22Rv1 (cell line): ENCODE results near the gene PLSCR4.

Experiments used
- CTCF ChIP-seq: fragments of 450-650 bp; IDR thresholded peaks from 2 replicates; pipeline ENCODE4 v1.5.1; 2017; ENCODE audit warnings: mild to moderate bottlenecking
- ZFX ChIP-seq: fragments of 450-650 bp; IDR thresholded peaks from 2 replicates; pipeline ENCODE4 v1.6.1; 2017; ENCODE audit warnings: antibody characterized with exemption, borderline replicate concordance

GRCh38 chr3:146274833-146275232 is 23.9 kb upstream of the PLSCR4 start:
- TF ChIP-seq CTCF (no peak), ZFX (no peak)
